DMS153 treated with DMSO at 0.1 percent for 48 hours (cell line): ENCODE measurements around the gene OPHN1.

Experiments used
- DNase-seq: peaks from one replicate; lab custom pipeline; 2025; ENCODE audit not compliant: unreplicated experiment; lab: John Stamatoyannopoulos, UW

OPHN1 gene

GRCh38 chrX:68433155-68433980 is at the start of gene OPHN1:
TSS of gene OPHN1 (minus strand) at chrX:68433495. CDS start at chrX:68433020, 475 bp downstream.
- DNase-seq: peak; percentile 2

GRCh38 chrX:68480969-68481368 is 47.7 kb upstream of the OPHN1 start:
- DNase-seq: no peak

- no peak for DNase-seq
Observed at GRCh38 chrX:68464796-68465195, 31.5 kb upstream of the OPHN1 start.

- no peak for DNase-seq
Observed at GRCh38 chrX:68463880-68464279, 30.6 kb upstream of the OPHN1 start.

GRCh38 chrX:68462653-68463052 is 29.4 kb upstream of the OPHN1 start:
- DNase-seq: no peak

- no peak for DNase-seq
Observed at GRCh38 chrX:68462197-68462596, 28.9 kb upstream of the OPHN1 start.

GRCh38 chrX:68461576-68461975 is 28.3 kb upstream of the OPHN1 start:
- DNase-seq: no peak

GRCh38 chrX:68461093-68461492 is 27.8 kb upstream of the OPHN1 start:
- no peak for DNase-seq

GRCh38 chrX:68455151-68455510 is 21.8 kb upstream of the OPHN1 start:
- no peak for DNase-seq

- DNase-seq: no peak
Observed at GRCh38 chrX:68454476-68455150, 21.3 kb upstream of the OPHN1 start.

- DNase-seq: no peak
Observed at GRCh38 chrX:68451720-68452119, 18.4 kb upstream of the OPHN1 start.

- no peak for DNase-seq
Observed at GRCh38 chrX:68443155-68443868, 10.0 kb upstream of the OPHN1 start.

- peak; percentile 3 for DNase-seq
Observed at GRCh38 chrX:68440940-68441339, 7.6 kb upstream of the OPHN1 start.

GRCh38 chrX:68440442-68440841 is 7.1 kb upstream of the OPHN1 start:
- DNase-seq: no peak

- DNase-seq: no peak
Observed at GRCh38 chrX:68439341-68439740, 6.0 kb upstream of the OPHN1 start.

GRCh38 chrX:68438575-68438974 is 5.3 kb upstream of the OPHN1 start:
- no peak for DNase-seq

GRCh38 chrX:68433981-68434299 is 645 bp upstream of the OPHN1 start:
- no peak for DNase-seq

GRCh38 chrX:68432648-68433047 is 647 bp downstream of the OPHN1 start:
- DNase-seq: no peak

GRCh38 chrX:68431836-68432235 is 1.5 kb downstream of the OPHN1 start:
- DNase-seq: no peak

- DNase-seq: no peak
Observed at GRCh38 chrX:68429216-68429615, 4.1 kb downstream of the OPHN1 start.

GRCh38 chrX:68428431-68428830 is 4.9 kb downstream of the OPHN1 start:
- DNase-seq: no peak

- DNase-seq: no peak
Observed at GRCh38 chrX:68424719-68425118, 8.6 kb downstream of the OPHN1 start.
